ENCODE data around the gene CACNA1B.

GRCh38 chr9:137907776-137908175, 30.2 kb downstream of the CACNA1B start:
- TF ChIP-seq POLR2A (IDR thresholded peaks at IDR 0.05): no peak
- no peak for TF ChIP-seq CTCF (IDR thresholded peaks at IDR 0.05 in 8 of 11, conservative IDR thresholded peaks at IDR 0.05 in 3 of 11)

All from spleen (tissue), 7 donors.